ENCODE measurements around the gene PLEKHA7.

- TF ChIP-seq PCBP2 (optimal IDR thresholded peaks at IDR 0.05; ENCODE audit: low read depth, low read length, poor library complexity, severe bottlenecking), result no peak
- TF ChIP-seq ZNF724P (CRISPR knock-in tag; IDR thresholded peaks at IDR 0.05; ENCODE audit: borderline replicate concordance), result no peak
- no peak for TF ChIP-seq ZFP37 (CRISPR knock-in tag; IDR thresholded peaks at IDR 0.05; ENCODE audit: borderline replicate concordance)
- TF ChIP-seq PATZ1 (CRISPR knock-in tag; IDR thresholded peaks at IDR 0.05), result no peak
- TF ChIP-seq IRF2 (CRISPR knock-in tag; IDR thresholded peaks at IDR 0.05), result no peak
- no peak for TF ChIP-seq POLR2A (IDR thresholded peaks at IDR 0.05; ENCODE audit: insufficient read depth in 1 of 2, low read depth in 2 of 2, low read length in 2 of 2)
- no peak for TF ChIP-seq PHF8 (CRISPR knock-in tag; IDR thresholded peaks at IDR 0.05)
- no peak for TF ChIP-seq STAT5B (CRISPR knock-in tag; IDR thresholded peaks at IDR 0.05)
Observed at GRCh38 chr11:16863389-16863788, 150.8 kb downstream of the PLEKHA7 start.
